Astrocyte (in vitro differentiated cells and primary cell): ENCODE data around the gene LRRC8D.

Experiments used
- CTCF ChIP-seq: IDR thresholded peaks from 2 replicates; pipeline ENCODE4 v1.5.1; 2011; ENCODE audit warnings: low read depth, mild to moderate bottlenecking, inconsistent platforms, low read length, moderate library complexity; ENCODE audit not compliant: insufficient read depth
- EZH2 ChIP-seq: IDR thresholded peaks from 2 replicates; pipeline ENCODE4 v1.6.1; 2012; ENCODE audit warnings: mild to moderate bottlenecking, low read length, inconsistent platforms; ENCODE audit not compliant: insufficient read depth

GRCh38 chr1:89839516-89839915, 18.7 kb downstream of the LRRC8D start:
- TF ChIP-seq CTCF (no peak), EZH2 (no peak)
